LNCaP clone FGC (cell line): ENCODE results near the gene CHEK2.
"Not testable (repeated sequence)": the region's sequence is repeated elsewhere in the genome, so short reads cannot be mapped to it uniquely, and the experiment has no call there.

ENCODE experiments used
- DNase-seq: peaks from one replicate; pipeline ENCODE4 v3.0.0-alpha.2; 2011; ENCODE audit warnings: low read depth
- H3K4me3 ChIP-seq: 2 replicates; pipeline ENCODE4 v1.5.1; 2011; ENCODE audit warnings: mild to moderate bottlenecking, low read depth, low read length, control low read depth
- CTCF ChIP-seq: IDR thresholded peaks from 2 replicates; pipeline ENCODE4 v1.5.1; 2012; ENCODE audit warnings: mild to moderate bottlenecking; ENCODE audit not compliant: control insufficient read depth, insufficient read depth; ENCODE audit errors: extremely low read depth

Gene CHEK2

DNA sequence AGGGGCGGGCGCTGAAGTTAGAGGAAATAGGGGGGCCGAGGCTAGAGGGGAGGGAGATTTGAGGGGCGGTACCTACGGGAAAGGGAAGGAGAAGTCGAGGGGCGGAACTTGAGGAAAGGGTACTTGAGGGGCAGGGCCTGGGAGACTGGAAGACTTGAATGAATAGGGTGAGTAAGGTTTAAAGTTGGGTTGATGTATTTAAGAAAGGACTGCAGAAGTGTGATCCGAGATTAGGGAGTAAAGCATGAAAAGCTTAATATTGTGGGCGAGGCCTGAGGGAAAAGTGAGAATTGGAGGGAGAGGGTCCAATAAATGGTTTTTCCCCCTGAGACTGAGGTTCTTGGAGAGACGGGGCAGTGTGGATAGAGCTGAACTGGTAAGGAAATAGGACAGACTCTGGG lies 942 bp upstream of the CHEK2 start:
- no peak for DNase-seq
- no peak for TF ChIP-seq CTCF
- peak overlapping the region; percentile 95 for H3K4me3 ChIP-seq

DNA sequence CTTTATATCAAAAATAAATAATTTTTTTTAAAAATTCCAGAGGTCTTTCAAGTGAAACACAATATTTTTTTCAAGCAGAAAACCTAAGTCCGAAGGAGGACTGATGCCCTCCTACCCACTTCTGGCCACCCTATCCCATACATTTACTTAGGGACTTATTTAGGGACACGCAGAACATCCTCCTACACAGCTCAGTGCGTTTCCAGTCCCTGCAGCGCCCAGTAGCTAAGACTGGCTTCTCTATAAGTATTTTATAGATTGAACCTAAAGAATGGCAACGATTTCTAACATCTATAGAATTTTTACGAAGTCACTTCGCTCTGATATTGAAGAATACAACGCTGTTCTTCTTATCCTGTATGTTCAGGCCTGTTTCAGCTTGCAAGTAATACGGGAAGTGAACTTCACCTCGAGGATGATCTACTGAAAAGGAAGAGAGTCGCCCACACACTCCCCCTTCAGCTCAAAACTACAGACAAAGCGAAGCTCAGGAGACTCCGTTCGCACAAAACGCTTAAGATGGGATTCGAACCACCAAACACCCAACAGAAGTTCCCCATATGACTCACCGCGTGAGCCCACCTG lies 328 bp downstream of the CHEK2 start:
- DNase-seq = no peak
- peak overlapping the region; percentile 95 for H3K4me3 ChIP-seq
- TF ChIP-seq CTCF = no peak

GRCh38 chr22:28738876-28739275 lies 2.7 kb downstream of the CHEK2 start:
- not testable (repeated sequence) for DNase-seq, H3K4me3 ChIP-seq

DNA sequence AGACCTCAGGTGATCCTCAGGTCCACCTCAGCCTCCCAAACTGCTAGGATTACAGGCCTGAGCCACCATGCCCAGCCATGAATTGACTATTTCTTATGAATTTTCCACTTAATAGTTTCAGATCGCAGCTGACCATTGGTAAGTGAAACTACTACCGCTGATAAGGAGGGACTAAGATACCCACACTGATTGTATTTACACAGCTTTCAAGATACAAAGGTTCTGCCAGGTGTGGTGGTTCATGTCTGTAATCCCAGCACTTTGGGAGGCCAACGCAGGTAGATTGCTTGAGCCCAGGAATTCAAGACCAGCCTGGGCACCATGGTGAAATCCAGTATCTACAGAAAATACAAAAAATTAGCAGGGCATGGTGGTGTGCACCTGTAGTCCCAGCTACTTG lies 3.9 kb downstream of the CHEK2 start:
- no peak for TF ChIP-seq CTCF
- no peak for DNase-seq

GRCh38 chr22:28736301-28737155 lies 5.1 kb downstream of the CHEK2 start:
- no peak for DNase-seq
- TF ChIP-seq CTCF = no peak
- H3K4me3 ChIP-seq = no peak overlapping the region

More for the DNA sequence above, 3.9 kb downstream of the CHEK2 start:
- H3K4me3 ChIP-seq = no peak overlapping the region

DNA sequence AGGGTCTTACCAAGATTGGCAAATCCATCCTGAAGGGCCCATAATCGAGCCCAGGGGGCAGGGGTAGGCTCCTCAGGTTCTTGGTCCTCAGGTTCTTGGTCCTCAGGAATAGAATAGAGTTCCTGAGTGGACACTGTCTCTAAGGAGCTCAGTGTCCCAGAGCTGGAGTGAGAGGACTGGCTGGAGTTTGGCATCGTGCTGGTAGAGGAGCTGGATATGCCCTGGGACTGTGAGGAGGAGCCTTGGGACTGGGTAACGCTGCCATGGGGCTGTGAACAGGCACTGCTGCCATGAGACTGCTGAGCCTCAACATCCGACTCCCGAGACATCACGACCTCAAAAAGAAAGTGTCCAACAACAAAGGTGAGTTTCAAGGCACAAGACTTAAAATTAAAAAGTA lies 7.2 kb downstream of the CHEK2 start:
- DNase-seq = no peak
- H3K4me3 ChIP-seq = no peak overlapping the region
- TF ChIP-seq CTCF = no peak

GRCh38 chr22:28730179-28730578 lies 11.4 kb downstream of the CHEK2 start:
- no peak for DNase-seq
- no peak overlapping the region for H3K4me3 ChIP-seq
- no peak for TF ChIP-seq CTCF
